Activated CD4-positive, CD25-positive, alpha-beta regulatory T cell treated with anti-CD3 and anti-CD28 coated beads, Interleukin-2, amount 50 U/mL, for 72 hours (primary cell): Measurements from ENCODE around the gene KAZN.

Experiments used
- DNase-seq: peaks from one replicate; pipeline ENCODE4 v3.0.0; 2021

Gene KAZN

GRCh38 chr1:14869187-14869586 is 270.7 kb downstream of the KAZN start:
- no peak for DNase-seq

- DNase-seq, result no peak
Observed at GRCh38 chr1:14871218-14871970, 272.9 kb downstream of the KAZN start.

- DNase-seq, result no peak
Observed at GRCh38 chr1:14872762-14873161, 274.3 kb downstream of the KAZN start.

- no peak for DNase-seq
Observed at GRCh38 chr1:14873677-14874076, 275.2 kb downstream of the KAZN start.

- DNase-seq, result no peak
Observed at GRCh38 chr1:14875524-14876509, 277.3 kb downstream of the KAZN start.

GRCh38 chr1:14876747-14877146 is 278.3 kb downstream of the KAZN start:
- DNase-seq, result no peak

- DNase-seq, result no peak
Observed at GRCh38 chr1:14877224-14877623, 278.7 kb downstream of the KAZN start.

GRCh38 chr1:14878124-14878523 is 279.6 kb downstream of the KAZN start:
- no peak for DNase-seq

- no peak for DNase-seq
Observed at GRCh38 chr1:14878951-14879350, 280.5 kb downstream of the KAZN start.

GRCh38 chr1:14880456-14881316 is 282.2 kb downstream of the KAZN start:
- DNase-seq, result no peak

GRCh38 chr1:14881775-14882672 is 283.5 kb downstream of the KAZN start:
- no peak for DNase-seq

GRCh38 chr1:14884614-14885175 is 286.2 kb downstream of the KAZN start:
- DNase-seq, result no peak

- no peak for DNase-seq
Observed at GRCh38 chr1:14887044-14887566, 288.6 kb downstream of the KAZN start.

- no peak for DNase-seq
Observed at GRCh38 chr1:14887764-14888350, 289.4 kb downstream of the KAZN start.

GRCh38 chr1:14888374-14888773 is 289.9 kb downstream of the KAZN start:
- no peak for DNase-seq

GRCh38 chr1:14889825-14890440 is 291.4 kb downstream of the KAZN start:
- DNase-seq, result no peak

GRCh38 chr1:14891991-14892390 is 293.5 kb downstream of the KAZN start:
- DNase-seq, result no peak

- no peak for DNase-seq
Observed at GRCh38 chr1:14894811-14895560, 296.5 kb downstream of the KAZN start.

- DNase-seq, result no peak
Observed at GRCh38 chr1:14895727-14896126, 297.2 kb downstream of the KAZN start.
